Measurements from ENCODE around the gene ERGIC1. TPM values are rescaled to one million over a fixed set of nuclear protein-coding genes. Genes with fewer than 3 reads are reported as not detected.

Gene ERGIC1
- total RNA-seq, 1 experiment from 2014 or later = 89.8 TPM

DNA sequence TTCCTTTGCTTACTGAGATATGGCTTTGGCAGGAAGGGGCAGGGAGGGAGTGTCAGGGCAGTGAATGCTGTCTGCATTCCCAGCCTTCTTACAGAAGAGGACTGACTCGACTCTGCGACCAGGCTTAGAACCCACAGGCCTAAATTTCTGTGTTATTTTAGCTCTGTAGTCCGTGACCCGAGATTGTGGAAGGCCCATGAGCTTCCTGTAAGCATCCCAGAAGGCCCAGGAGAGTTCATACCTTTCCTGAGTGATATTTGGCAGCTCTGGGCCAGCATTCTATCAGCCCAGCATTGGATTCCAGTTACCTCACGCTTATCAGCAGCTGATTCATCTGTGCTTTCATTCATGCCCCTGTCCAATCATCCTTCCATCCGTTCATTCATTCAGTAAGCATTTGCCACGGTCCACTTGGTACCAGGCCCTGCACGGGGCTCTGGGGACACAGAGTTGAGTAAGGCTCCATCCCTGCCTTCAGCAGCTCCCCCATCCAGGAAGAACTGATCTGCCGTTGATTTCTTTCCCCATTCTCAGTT, 97.0 kb downstream of the ERGIC1 start:
- Mint-ChIP-seq H3K27ac (peak overlapping the region; percentile 63; the same call in 1 of the 2 replicates), H3K4me1 (no peaks in the 10 kb centered on the region), H3K36me3 (peaks cover 27% of the 10 kb centered on the region), H3K4me3 (no peak overlapping the region), H3K27me3 (ENCODE audit: low read depth) (no peaks in the 10 kb centered on the region), H3K9me3 (no peaks in the 10 kb centered on the region)
- no peak for ATAC-seq
- DNase-seq (ENCODE audit: low spot score) = no peak
- ChIA-PET POLR2A (no interaction called here), CTCF (interaction anchor here (1.0 to 4.3 kb wide), 10 partner anchors 8 to 230 kb away, joined by 3 to 37 read pairs (median 7); partner anchors contain the start of genes DUSP1 and RPL26L1)
- TF ChIP-seq, protein P1, sequence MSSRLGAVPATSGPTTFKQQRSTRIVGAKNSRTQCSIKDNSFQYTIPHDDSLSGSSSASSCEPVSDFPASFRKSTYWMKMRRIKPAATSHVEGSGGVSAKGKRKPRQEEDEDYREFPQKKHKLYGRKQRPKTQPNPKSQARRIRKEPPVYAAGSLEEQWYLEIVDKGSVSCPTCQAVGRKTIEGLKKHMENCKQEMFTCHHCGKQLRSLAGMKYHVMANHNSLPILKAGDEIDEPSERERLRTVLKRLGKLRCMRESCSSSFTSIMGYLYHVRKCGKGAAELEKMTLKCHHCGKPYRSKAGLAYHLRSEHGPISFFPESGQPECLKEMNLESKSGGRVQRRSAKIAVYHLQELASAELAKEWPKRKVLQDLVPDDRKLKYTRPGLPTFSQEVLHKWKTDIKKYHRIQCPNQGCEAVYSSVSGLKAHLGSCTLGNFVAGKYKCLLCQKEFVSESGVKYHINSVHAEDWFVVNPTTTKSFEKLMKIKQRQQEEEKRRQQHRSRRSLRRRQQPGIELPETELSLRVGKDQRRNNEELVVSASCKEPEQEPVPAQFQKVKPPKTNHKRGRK (CRISPR knock-in tag; IDR thresholded peaks at IDR 0.05; ENCODE audit: borderline replicate concordance) = no peak

DNA sequence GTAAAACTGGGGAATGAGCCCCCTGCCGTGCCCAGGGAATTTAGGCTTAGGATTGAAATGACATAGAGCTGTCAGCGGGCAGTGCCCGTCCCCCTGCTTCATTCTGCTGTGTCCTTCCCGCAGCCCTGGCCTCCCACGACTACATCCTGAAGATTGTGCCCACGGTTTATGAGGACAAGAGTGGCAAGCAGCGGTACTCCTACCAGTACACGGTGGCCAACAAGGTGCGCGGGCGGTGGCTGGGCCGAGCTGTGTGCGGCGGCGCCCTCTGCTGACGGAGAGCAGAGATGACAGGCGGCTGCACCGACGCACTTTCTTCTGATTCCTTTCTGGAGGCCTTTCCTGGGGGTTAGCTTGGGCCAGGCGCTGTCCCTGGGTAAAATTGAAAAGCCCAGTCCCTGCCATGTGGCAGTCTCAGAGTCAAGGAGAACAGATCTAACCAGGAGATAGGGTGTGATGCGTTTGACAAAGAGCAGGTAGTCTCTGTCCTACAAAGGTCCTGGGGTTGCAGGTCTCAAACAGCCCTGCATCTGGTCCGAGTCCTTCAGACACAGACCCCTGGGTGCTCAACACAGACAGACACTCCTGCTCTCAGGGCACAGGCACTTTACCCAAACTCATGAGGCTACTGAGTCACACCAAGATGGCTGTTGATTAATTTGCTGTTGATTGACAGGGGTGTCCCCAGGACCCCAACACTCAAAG, 98.4 kb downstream of the ERGIC1 start:
- H3K36me3 Mint-ChIP-seq = peaks cover 31% of the 10 kb centered on the region
- H3K27me3 Mint-ChIP-seq (ENCODE audit: low read depth) = no peaks in the 10 kb centered on the region
- POLR2A ChIA-PET = no interaction called here
- ATAC-seq = peak; percentile 92
- DNase-seq (ENCODE audit: low spot score) = peak; percentile 66
- no peak overlapping the region for H3K4me3 Mint-ChIP-seq
- H3K27ac Mint-ChIP-seq = no peak overlapping the region
- CTCF ChIA-PET = interaction anchor here (0.7 to 4.3 kb wide), 30 partner anchors 9 to 349 kb away, joined by 3 to 37 read pairs (median 4); partner anchors contain the start of genes ATP6V0E1, DUSP1 and RPL26L1
- H3K9me3 Mint-ChIP-seq = no peaks in the 10 kb centered on the region
- TF ChIP-seq NFATC4 (CRISPR knock-in tag; IDR thresholded peaks at IDR 0.05) (no peak), ZNF219 (CRISPR knock-in tag; IDR thresholded peaks at IDR 0.05; ENCODE audit: borderline replicate concordance) (no peak)
- TF ChIP-seq, protein P2, sequence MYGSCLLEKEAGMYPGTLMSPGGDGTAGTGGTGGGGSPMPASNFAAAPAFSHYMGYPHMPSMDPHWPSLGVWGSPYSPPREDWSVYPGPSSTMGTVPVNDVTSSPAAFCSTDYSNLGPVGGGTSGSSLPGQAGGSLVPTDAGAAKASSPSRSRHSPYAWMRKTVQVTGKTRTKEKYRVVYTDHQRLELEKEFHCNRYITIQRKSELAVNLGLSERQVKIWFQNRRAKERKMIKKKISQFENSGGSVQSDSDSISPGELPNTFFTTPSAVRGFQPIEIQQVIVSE (CRISPR knock-in tag; IDR thresholded peaks at IDR 0.05; ENCODE audit: borderline replicate concordance) = no peak
- TF ChIP-seq, protein P3, sequence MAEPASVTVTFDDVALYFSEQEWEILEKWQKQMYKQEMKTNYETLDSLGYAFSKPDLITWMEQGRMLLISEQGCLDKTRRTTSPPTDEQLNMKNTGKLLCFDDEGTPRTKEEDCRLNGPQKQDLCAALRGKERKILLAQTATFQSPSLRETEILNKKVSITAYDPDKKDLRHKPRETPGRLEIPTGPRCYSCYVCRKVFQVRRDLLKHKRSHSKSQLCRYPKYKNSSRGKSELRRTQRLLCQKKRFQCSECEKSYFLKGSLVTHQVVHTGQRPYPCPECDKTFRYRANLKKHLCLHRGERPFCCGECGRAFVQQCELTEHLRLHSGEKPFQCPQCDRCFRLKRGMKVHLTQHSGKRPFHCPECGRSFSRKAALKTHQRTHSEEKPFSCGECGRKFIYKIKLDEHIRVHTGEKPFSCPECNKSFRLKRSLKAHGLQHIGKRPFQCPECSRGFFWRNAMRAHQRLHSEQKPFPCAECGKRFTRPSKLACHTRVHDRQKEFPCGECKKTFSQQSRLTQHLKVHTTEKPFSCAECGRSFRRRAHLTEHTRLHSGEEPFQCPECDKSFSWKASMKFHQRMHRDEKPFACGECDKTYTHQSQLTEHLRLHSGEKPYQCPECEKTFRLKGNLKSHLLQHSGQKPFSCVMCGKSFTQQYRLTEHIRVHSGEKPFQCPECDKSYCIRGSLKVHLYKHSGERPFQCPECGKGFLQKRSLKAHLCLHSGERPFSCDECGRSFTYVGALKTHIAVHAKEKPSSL (CRISPR knock-in tag; conservative IDR thresholded peaks at IDR 0.05) = no peak
- TF ChIP-seq, protein P4, sequence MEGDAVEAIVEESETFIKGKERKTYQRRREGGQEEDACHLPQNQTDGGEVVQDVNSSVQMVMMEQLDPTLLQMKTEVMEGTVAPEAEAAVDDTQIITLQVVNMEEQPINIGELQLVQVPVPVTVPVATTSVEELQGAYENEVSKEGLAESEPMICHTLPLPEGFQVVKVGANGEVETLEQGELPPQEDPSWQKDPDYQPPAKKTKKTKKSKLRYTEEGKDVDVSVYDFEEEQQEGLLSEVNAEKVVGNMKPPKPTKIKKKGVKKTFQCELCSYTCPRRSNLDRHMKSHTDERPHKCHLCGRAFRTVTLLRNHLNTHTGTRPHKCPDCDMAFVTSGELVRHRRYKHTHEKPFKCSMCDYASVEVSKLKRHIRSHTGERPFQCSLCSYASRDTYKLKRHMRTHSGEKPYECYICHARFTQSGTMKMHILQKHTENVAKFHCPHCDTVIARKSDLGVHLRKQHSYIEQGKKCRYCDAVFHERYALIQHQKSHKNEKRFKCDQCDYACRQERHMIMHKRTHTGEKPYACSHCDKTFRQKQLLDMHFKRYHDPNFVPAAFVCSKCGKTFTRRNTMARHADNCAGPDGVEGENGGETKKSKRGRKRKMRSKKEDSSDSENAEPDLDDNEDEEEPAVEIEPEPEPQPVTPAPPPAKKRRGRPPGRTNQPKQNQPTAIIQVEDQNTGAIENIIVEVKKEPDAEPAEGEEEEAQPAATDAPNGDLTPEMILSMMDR (IDR thresholded peaks at IDR 0.05) = peak; percentile 90
- TF ChIP-seq, protein P5, sequence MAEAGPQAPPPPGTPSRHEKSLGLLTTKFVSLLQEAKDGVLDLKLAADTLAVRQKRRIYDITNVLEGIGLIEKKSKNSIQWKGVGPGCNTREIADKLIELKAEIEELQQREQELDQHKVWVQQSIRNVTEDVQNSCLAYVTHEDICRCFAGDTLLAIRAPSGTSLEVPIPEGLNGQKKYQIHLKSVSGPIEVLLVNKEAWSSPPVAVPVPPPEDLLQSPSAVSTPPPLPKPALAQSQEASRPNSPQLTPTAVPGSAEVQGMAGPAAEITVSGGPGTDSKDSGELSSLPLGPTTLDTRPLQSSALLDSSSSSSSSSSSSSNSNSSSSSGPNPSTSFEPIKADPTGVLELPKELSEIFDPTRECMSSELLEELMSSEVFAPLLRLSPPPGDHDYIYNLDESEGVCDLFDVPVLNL (CRISPR knock-in tag; IDR thresholded peaks at IDR 0.05; ENCODE audit: borderline replicate concordance, low read depth) = no peak
- H3K4me1 Mint-ChIP-seq = no peaks in the 10 kb centered on the region

DNA sequence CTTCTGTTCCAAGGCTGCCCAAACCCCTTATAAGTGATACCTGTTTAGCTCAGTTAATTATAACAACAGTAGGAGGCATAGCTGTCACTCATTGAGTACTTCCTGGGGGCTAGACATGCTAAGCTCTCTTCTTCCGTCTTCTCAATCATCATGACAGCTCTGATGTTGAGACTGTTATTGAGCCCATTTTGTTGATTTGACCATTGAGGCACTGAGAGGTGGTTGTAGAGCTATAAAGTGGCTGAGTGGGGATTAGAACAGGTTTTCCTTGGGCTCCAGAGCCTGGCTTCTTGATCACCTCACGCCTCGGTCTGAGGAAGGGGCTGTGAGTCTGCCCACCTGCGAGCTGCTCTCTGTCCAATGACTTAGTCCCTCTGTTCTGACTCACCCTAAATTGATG, 99.2 kb downstream of the ERGIC1 start:
- H3K27ac Mint-ChIP-seq = no peak overlapping the region
- ChIA-PET CTCF (interaction anchor here (1.5 to 4.3 kb wide), 8 partner anchors 10 to 226 kb away, joined by 4 to 37 read pairs (median 16); partner anchors contain the start of gene DUSP1), POLR2A (no interaction called here)
- no peaks in the 10 kb centered on the region for H3K4me1 Mint-ChIP-seq
- ATAC-seq (no peak), DNase-seq (ENCODE audit: low spot score) (no peak)
- peaks cover 37% of the 10 kb centered on the region for H3K36me3 Mint-ChIP-seq
- no peaks in the 10 kb centered on the region for H3K9me3 Mint-ChIP-seq
- H3K27me3 Mint-ChIP-seq (ENCODE audit: low read depth) = no peaks in the 10 kb centered on the region
- no peak overlapping the region for H3K4me3 Mint-ChIP-seq
- TF ChIP-seq, protein P5 (CRISPR knock-in tag; IDR thresholded peaks at IDR 0.05; ENCODE audit: borderline replicate concordance, low read depth) = no peak
- TF ChIP-seq FOXK1 (CRISPR knock-in tag; IDR thresholded peaks at IDR 0.05) = no peak
- TF ChIP-seq ZNF219 (CRISPR knock-in tag; IDR thresholded peaks at IDR 0.05; ENCODE audit: borderline replicate concordance) = no peak
- TF ChIP-seq NFYB (CRISPR knock-in tag; conservative IDR thresholded peaks at IDR 0.05; ENCODE audit: low read depth) = no peak
- no peak for TF ChIP-seq SOX15 (CRISPR knock-in tag; IDR thresholded peaks at IDR 0.05)
- TF ChIP-seq SMAD4 (CRISPR knock-in tag; IDR thresholded peaks at IDR 0.05) = no peak
- no peak for TF ChIP-seq FOXP1 (CRISPR knock-in tag; IDR thresholded peaks at IDR 0.05; ENCODE audit: borderline replicate concordance)
- TF ChIP-seq CREB1 (CRISPR knock-in tag; IDR thresholded peaks at IDR 0.05) = no peak
- TF ChIP-seq, protein P6, sequence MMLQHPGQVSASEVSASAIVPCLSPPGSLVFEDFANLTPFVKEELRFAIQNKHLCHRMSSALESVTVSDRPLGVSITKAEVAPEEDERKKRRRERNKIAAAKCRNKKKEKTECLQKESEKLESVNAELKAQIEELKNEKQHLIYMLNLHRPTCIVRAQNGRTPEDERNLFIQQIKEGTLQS (CRISPR knock-in tag; conservative IDR thresholded peaks at IDR 0.05) = no peak
- TF ChIP-seq, protein P7, sequence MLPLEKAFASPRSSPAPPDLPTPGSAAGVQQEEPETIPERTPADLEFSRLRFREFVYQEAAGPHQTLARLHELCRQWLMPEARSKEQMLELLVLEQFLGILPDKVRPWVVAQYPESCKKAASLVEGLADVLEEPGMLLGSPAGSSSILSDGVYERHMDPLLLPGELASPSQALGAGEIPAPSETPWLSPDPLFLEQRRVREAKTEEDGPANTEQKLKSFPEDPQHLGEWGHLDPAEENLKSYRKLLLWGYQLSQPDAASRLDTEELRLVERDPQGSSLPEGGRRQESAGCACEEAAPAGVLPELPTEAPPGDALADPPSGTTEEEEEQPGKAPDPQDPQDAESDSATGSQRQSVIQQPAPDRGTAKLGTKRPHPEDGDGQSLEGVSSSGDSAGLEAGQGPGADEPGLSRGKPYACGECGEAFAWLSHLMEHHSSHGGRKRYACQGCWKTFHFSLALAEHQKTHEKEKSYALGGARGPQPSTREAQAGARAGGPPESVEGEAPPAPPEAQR (CRISPR knock-in tag; IDR thresholded peaks at IDR 0.05) = no peak
- TF ChIP-seq NR3C1 (CRISPR knock-in tag; conservative IDR thresholded peaks at IDR 0.05; ENCODE audit: low read depth) = no peak
